HCT116 (cell line): ENCODE results near the gene CD109. TPM values are rescaled to one million over a fixed set of nuclear protein-coding genes. Genes with fewer than 3 reads are reported as not detected.

ENCODE experiments used
- ATAC-seq: fragments of 200-7000 bp; cut with Tn5 transposase; 2 replicates; pipeline ENCODE4 v1.9.1; 2020; ENCODE audit warnings: mild to moderate bottlenecking, moderate library complexity
- BruUV-seq: library from RNA; stranded (reverse); fragments of 400-500 nt; replicated peaks from 2 replicates; lab custom pipeline; 2021; lab: Mats Ljungman, UMichigan
- CTCF ChIA-PET: fragments of 300-600 bp; sonication (Branson Sonifier 250); formaldehyde crosslinking; loops from one replicate; lab custom pipeline; 2021; ENCODE audit warnings: antibody characterized with exemption; lab: Charles Lee
- POLR2A ChIA-PET: fragments of 300-600, 350-600 bp; sonication (Branson Sonifier 250); formaldehyde crosslinking; loops from one replicate; lab custom pipeline; 2021; ENCODE audit warnings: antibody characterized with exemption; lab: Charles Lee
- RAD21 ChIA-PET, 2 experiments: fragments of 300-600 bp; sonication (Branson Sonifier 250); formaldehyde crosslinking; loops; one replicate each; lab custom pipeline; 2023; ENCODE audit warnings: low total read pairs in 2 of 2; ENCODE audit not compliant: uncharacterized antibody in 2 of 2, unreplicated experiment in 2 of 2, low non-redundant PET in 1 of 2; lab: Charles Lee
- DNase-seq: peaks from one replicate; pipeline ENCODE4 v3.0.0-alpha.2; 2010; ENCODE audit warnings: low read depth, low spot score
- H2AFZ ChIP-seq: fragments of 200-600 bp; shearing (Covaris generic), sonication (generic); 2 replicates; pipeline ENCODE4 v1.6.1; 2017; ENCODE audit warnings: low read depth, mixed run types, mixed read lengths, antibody characterized with exemption, low read length; ENCODE audit not compliant: poor library complexity, severe bottlenecking
- H3K27ac ChIP-seq: 2 replicates; pipeline ENCODE4 v1.5.1; 2012; ENCODE audit warnings: low read depth, low read length
- H3K27me3 ChIP-seq: fragments of 200-600 bp; sonication (generic); 2 replicates; pipeline ENCODE4 v1.6.1; 2016; ENCODE audit warnings: mixed run types, low read length, mixed read lengths; ENCODE audit not compliant: insufficient read depth
- H3K36me3 ChIP-seq, 2 experiments: fragments of 200-500 bp in 1 of 2; fragments of 200-600 bp in 1 of 2; sonication (Bioruptor generic) in 1 of 2; sonication (generic) in 1 of 2; 2 replicates each; pipeline versions ENCODE4 v1.5.1 to v1.6.1; 2014 to 2016; ENCODE audit warnings: low read length in 2 of 2, inconsistent platforms in 1 of 2, mixed read lengths in 1 of 2, mixed run types in 1 of 2; ENCODE audit not compliant: insufficient read depth in 2 of 2, control insufficient read depth in 1 of 2
- H3K4me1 ChIP-seq, 2 experiments: fragments of 200-600 bp in 1 of 2; sonication (generic) in 1 of 2; 2 replicates each; pipeline versions ENCODE4 v1.5.1 to v1.6.1; 2012 to 2017; ENCODE audit warnings: low read length in 2 of 2, inconsistent platforms in 1 of 2, mild to moderate bottlenecking in 1 of 2, mixed read lengths in 1 of 2, mixed run types in 1 of 2, moderate library complexity in 1 of 2; ENCODE audit not compliant: insufficient read depth in 2 of 2, control insufficient read depth in 1 of 2
- H3K4me2 ChIP-seq: fragments of 200-600 bp; sonication (generic); 2 replicates; pipeline ENCODE4 v1.6.1; 2017; ENCODE audit warnings: mixed run types, low read length, mixed read lengths
- H3K4me3 ChIP-seq, 2 experiments: fragments of 200-600 bp in 1 of 2; sonication (generic) in 1 of 2; replicated peaks in 1 of 2; 2 replicates each; pipeline ENCODE4 v1.5.1; 2011 to 2016; ENCODE audit warnings: low read length in 2 of 2, control low read depth in 1 of 2, low read depth in 1 of 2, mild to moderate bottlenecking in 1 of 2, mixed read lengths in 1 of 2, mixed run types in 1 of 2
- H3K79me2 ChIP-seq: fragments of 200-600 bp; sonication (generic); 2 replicates; pipeline ENCODE4 v1.6.1; 2017; ENCODE audit warnings: mild to moderate bottlenecking, mixed run types, low read length, moderate library complexity, mixed read lengths; ENCODE audit not compliant: insufficient read depth
- H3K9ac ChIP-seq: fragments of 200-600 bp; sonication (generic); 2 replicates; pipeline ENCODE4 v1.6.1; 2016; ENCODE audit warnings: low read length, mixed read lengths
- H3K9me2 ChIP-seq: fragments of 200-600 bp; sonication (generic), shearing (Covaris generic); 2 replicates; pipeline ENCODE4 v1.6.1; 2017; ENCODE audit warnings: mixed run types, mild to moderate bottlenecking, moderate library complexity; ENCODE audit not compliant: insufficient read depth
- H3K9me3 ChIP-seq, 2 experiments: fragments of 200-500 bp in 1 of 2; fragments of 200-600 bp in 1 of 2; sonication (Bioruptor generic) in 1 of 2; sonication (generic) in 1 of 2; 2 replicates each; pipeline ENCODE4 v1.6.1; 2014 to 2017; ENCODE audit warnings: low read length in 2 of 2, mixed read lengths in 2 of 2, inconsistent platforms in 1 of 2, low read depth in 1 of 2, mild to moderate bottlenecking in 1 of 2, mixed run types in 1 of 2, moderate library complexity in 1 of 2; ENCODE audit not compliant: control insufficient read depth in 1 of 2, insufficient read depth in 1 of 2
- H4K20me1 ChIP-seq: fragments of 200-600 bp; sonication (generic), shearing (Covaris generic); 2 replicates; pipeline ENCODE4 v1.6.1; 2017; ENCODE audit warnings: mixed run types, mild to moderate bottlenecking, moderate library complexity; ENCODE audit not compliant: insufficient read depth
- ELF1 ChIP-seq: IDR thresholded peaks from 2 replicates; pipeline ENCODE4 v1.6.1; 2012; ENCODE audit warnings: low read depth, borderline replicate concordance
- FOSL1 ChIP-seq: IDR thresholded peaks from 2 replicates; pipeline ENCODE4 v1.6.1; 2012; ENCODE audit warnings: low read depth
- JUND ChIP-seq: IDR thresholded peaks from 2 replicates; pipeline ENCODE4 v1.6.1; 2012
- POLR2A ChIP-seq: IDR thresholded peaks from 2 replicates; pipeline ENCODE4 v1.7.0; 2011; ENCODE audit warnings: borderline replicate concordance; ENCODE audit not compliant: insufficient read depth, insufficient read length; ENCODE audit errors: extremely low read depth
- SP1 ChIP-seq: IDR thresholded peaks from 2 replicates; pipeline ENCODE4 v1.6.1; 2012; ENCODE audit warnings: low read depth
- intact Hi-C: fragments of 100-400 bp; cut with micrococcal nuclease; formaldehyde crosslinking; loops from 2 replicates; pipeline ENCODE4 v1.10.0; 2022
- total RNA-seq: library from RNA; stranded (reverse); gene quantifications from one replicate; pipeline ENCODE4 v1.2.1, GENCODE V29; 2021; ENCODE audit not compliant: unreplicated experiment
- TF ChIP-seq, protein P1 (sequence below): IDR thresholded peaks from 2 replicates; pipeline ENCODE4 v1.6.1; 2011; ENCODE audit warnings: mild to moderate bottlenecking, low read length, moderate library complexity; ENCODE audit not compliant: insufficient replicate concordance; ENCODE audit errors: extremely low read depth

The CD109 gene
- total RNA-seq, 1 experiment from 2014 or later, result 42.1 TPM

DNA sequence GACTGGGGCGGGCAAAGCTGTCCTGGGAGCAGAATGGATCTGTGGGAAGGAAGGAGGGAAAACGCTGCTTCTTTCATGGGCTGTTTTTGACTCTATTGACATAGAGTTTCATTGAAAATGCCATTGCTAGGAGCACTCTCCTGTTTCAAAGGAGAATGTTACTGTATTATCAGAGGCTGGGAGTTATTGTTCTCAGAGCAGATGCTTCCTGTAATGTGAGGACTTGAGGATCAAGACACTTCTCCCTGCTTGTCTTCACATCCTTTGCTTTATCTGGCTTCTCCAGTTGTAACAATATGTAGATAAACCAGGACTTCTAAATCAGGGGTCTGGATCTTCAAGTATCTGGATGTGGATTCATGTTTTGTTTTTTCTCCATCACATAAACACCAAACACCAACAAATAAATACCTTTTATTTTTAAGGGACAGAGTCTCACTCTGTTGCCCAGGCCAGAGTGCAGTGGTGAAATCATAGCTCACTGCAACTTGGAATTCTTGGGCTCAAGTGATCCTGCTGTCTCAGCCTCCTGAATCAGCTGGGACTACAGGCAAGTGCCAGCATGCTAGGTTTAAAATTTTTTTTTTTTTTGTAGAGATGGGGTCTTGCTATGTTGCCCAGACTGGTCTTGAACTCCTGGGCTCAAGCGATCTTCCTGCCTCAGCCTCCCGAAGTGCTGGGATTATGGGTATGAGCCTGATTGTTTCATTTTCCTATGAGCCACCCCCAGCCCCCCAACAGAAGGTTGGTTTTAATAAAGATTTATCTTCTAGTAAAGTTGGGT lies 3.9 kb downstream of the CD109 start (continued):
- TF ChIP-seq, protein P1, sequence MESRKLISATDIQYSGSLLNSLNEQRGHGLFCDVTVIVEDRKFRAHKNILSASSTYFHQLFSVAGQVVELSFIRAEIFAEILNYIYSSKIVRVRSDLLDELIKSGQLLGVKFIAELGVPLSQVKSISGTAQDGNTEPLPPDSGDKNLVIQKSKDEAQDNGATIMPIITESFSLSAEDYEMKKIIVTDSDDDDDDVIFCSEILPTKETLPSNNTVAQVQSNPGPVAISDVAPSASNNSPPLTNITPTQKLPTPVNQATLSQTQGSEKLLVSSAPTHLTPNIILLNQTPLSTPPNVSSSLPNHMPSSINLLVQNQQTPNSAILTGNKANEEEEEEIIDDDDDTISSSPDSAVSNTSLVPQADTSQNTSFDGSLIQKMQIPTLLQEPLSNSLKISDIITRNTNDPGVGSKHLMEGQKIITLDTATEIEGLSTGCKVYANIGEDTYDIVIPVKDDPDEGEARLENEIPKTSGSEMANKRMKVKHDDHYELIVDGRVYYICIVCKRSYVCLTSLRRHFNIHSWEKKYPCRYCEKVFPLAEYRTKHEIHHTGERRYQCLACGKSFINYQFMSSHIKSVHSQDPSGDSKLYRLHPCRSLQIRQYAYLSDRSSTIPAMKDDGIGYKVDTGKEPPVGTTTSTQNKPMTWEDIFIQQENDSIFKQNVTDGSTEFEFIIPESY, result no peak
- no peak for TF ChIP-seq SP1
- no peak for TF ChIP-seq JUND
- TF ChIP-seq ELF1, result no peak
- TF ChIP-seq POLR2A, result no peak
- TF ChIP-seq, all 23 proteins: peak for 0

DNA sequence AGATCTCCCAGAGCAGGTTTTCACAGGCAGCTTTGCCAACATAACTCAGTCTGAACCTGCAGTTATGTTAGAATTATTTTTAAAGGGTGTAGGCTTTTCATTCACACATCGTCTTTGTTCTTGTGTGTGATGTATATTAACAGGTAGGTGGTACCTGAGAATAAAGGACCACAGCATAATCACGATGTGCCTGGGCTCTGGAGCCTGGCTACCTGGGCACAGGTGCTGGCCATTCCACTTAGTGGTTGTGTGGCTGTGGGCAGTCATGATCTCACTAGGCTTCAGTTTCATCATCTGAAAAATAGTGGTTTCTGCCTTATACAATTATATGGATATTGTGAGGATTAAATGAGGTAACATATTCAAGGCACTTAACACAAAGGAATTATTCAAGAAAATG lies 6.4 kb downstream of the CD109 start:
- Histone ChIP-seq H4K20me1 (no peaks in the 10 kb centered on the region), H3K9me3 (no peaks in the 10 kb centered on the region), H3K9ac (no peak overlapping the region), H3K36me3 (no peaks in the 10 kb centered on the region; a peak in 1 of 4 replicates), H3K27ac (peak overlapping the region; percentile 23; the same call in 1 of the 2 replicates), H3K9me2 (no peaks in the 10 kb centered on the region), H3K27me3 (no peaks in the 10 kb centered on the region), H2AFZ (no peak overlapping the region), H3K4me2 (no peak overlapping the region), H3K79me2 (peaks cover 2% of the 10 kb centered on the region), H3K4me3 (no peak overlapping the region), H3K4me1 (peaks cover 39 to 63% of the 10 kb centered on the region in 2 experiments)
- no TSS peak for BruUV-seq
- no peak for ATAC-seq
- CTCF ChIA-PET, result no interaction called here
- intact Hi-C loops, result no loop called here
- POLR2A ChIA-PET, result no interaction called here
- no peak for DNase-seq
- no peak for TF ChIP-seq FOSL1
- RAD21 ChIA-PET, result no interaction called here
